Activated CD8-positive, alpha-beta memory T cell treated with anti-CD3 and anti-CD28 coated beads, Interleukin-2, amount 50 U/mL, for 1 hour (primary cell): ENCODE data around the gene KCNMA1.
"Not testable (repeated sequence)": the region's sequence is repeated elsewhere in the genome, so short reads cannot be mapped to it uniquely, and the experiment has no call there.

Source experiments
- DNase-seq: peaks from one replicate; pipeline ENCODE4 v3.0.0-alpha.2; 2020; ENCODE audit errors: extremely low read depth

The KCNMA1 gene

GRCh38 chr10:77368006-77368405, 269.6 kb downstream of the KCNMA1 start:
- DNase-seq = no peak

GRCh38 chr10:77363210-77363609, 274.4 kb downstream of the KCNMA1 start:
- DNase-seq = no peak

- no peak for DNase-seq
Measured at GRCh38 chr10:77361831-77362230, 275.8 kb downstream of the KCNMA1 start.

GRCh38 chr10:77361426-77361825, 276.2 kb downstream of the KCNMA1 start:
- DNase-seq = no peak

- no peak for DNase-seq
Measured at GRCh38 chr10:77360835-77361234, 276.8 kb downstream of the KCNMA1 start.

- no peak for DNase-seq
Measured at GRCh38 chr10:77359950-77360520, 277.6 kb downstream of the KCNMA1 start.

GRCh38 chr10:77359287-77359691, 278.3 kb downstream of the KCNMA1 start:
- DNase-seq = no peak

GRCh38 chr10:77358656-77359055, 279.0 kb downstream of the KCNMA1 start:
- no peak for DNase-seq

- no peak for DNase-seq
Measured at GRCh38 chr10:77357611-77358310, 279.8 kb downstream of the KCNMA1 start.

- DNase-seq = no peak
Measured at GRCh38 chr10:77357185-77357584, 280.4 kb downstream of the KCNMA1 start.

- no peak for DNase-seq
Measured at GRCh38 chr10:77355844-77356243, 281.8 kb downstream of the KCNMA1 start.

- DNase-seq = no peak
Measured at GRCh38 chr10:77351386-77351785, 286.2 kb downstream of the KCNMA1 start.

- DNase-seq = no peak
Measured at GRCh38 chr10:77350711-77351119, 286.9 kb downstream of the KCNMA1 start.

- no peak for DNase-seq
Measured at GRCh38 chr10:77350134-77350533, 287.5 kb downstream of the KCNMA1 start.

- no peak for DNase-seq
Measured at GRCh38 chr10:77349226-77349625, 288.4 kb downstream of the KCNMA1 start.

- no peak for DNase-seq
Measured at GRCh38 chr10:77348751-77349150, 288.9 kb downstream of the KCNMA1 start.

GRCh38 chr10:77348082-77348481, 289.5 kb downstream of the KCNMA1 start:
- no peak for DNase-seq

- no peak for DNase-seq
Measured at GRCh38 chr10:77347052-77347451, 290.6 kb downstream of the KCNMA1 start.

GRCh38 chr10:77341055-77341454, 296.6 kb downstream of the KCNMA1 start:
- no peak for DNase-seq

- not testable (repeated sequence) for DNase-seq
Measured at GRCh38 chr10:77339872-77340271, 297.7 kb downstream of the KCNMA1 start.

- DNase-seq = no peak
Measured at GRCh38 chr10:77339166-77339565, 298.4 kb downstream of the KCNMA1 start.

GRCh38 chr10:77338143-77338542, 299.5 kb downstream of the KCNMA1 start:
- DNase-seq = no peak

- no peak for DNase-seq
Measured at GRCh38 chr10:77334501-77334900, 303.1 kb downstream of the KCNMA1 start.
